Osteoblast (primary cell): ENCODE data around the gene ZNF711. TPM values are rescaled to one million over a fixed set of nuclear protein-coding genes. Genes with fewer than 3 reads are reported as not detected.

Source experiments
- DNase-seq: peaks from one replicate; pipeline ENCODE4 v3.0.0; 2011; ENCODE audit warnings: low spot score, mixed read lengths; ENCODE audit not compliant: insufficient read length; ENCODE audit errors: missing footprints
- H2AFZ ChIP-seq: 2 replicates; pipeline ENCODE4 v1.6.0; 2011; ENCODE audit warnings: mild to moderate bottlenecking, low read length
- H3K27ac ChIP-seq: 2 replicates; pipeline ENCODE4 v1.5.1; 2011; ENCODE audit warnings: mild to moderate bottlenecking, low read depth, low read length, moderate library complexity
- H3K27me3 ChIP-seq: 2 replicates; pipeline ENCODE4 v1.6.0; 2012; ENCODE audit warnings: mild to moderate bottlenecking, control low read depth, inconsistent platforms, low read length, moderate library complexity; ENCODE audit not compliant: insufficient read depth
- H3K36me3 ChIP-seq: 2 replicates; pipeline ENCODE4 v1.5.1; 2011; ENCODE audit warnings: mild to moderate bottlenecking, low read length, control low read depth, moderate library complexity; ENCODE audit not compliant: insufficient read depth
- H3K4me1 ChIP-seq: 2 replicates; pipeline ENCODE4 v1.5.1; 2011; ENCODE audit warnings: mild to moderate bottlenecking, low read length, control low read depth, moderate library complexity; ENCODE audit not compliant: insufficient read depth
- H3K4me2 ChIP-seq: 2 replicates; pipeline ENCODE4 v1.6.0; 2011; ENCODE audit warnings: mild to moderate bottlenecking, low read length; ENCODE audit not compliant: insufficient read depth
- H3K4me3 ChIP-seq: fragments of 200-600 bp; sonication (generic); 3 replicates; pipeline ENCODE4 v1.5.1; 2012; ENCODE audit warnings: mild to moderate bottlenecking, low read length, inconsistent platforms; ENCODE audit not compliant: insufficient read depth
- H3K79me2 ChIP-seq: 2 replicates; pipeline ENCODE4 v1.6.0; 2012; ENCODE audit warnings: mild to moderate bottlenecking, low read length, control low read depth, inconsistent platforms; ENCODE audit not compliant: insufficient read depth
- H3K9me3 ChIP-seq: 2 replicates; pipeline ENCODE4 v1.5.1; 2011; ENCODE audit warnings: low read depth, low read length, control low read depth
- H4K20me1 ChIP-seq: 2 replicates; pipeline ENCODE4 v1.6.0; 2012; ENCODE audit warnings: mild to moderate bottlenecking, low read length, control low read depth; ENCODE audit not compliant: insufficient read depth
- CTCF ChIP-seq: IDR thresholded peaks from 2 replicates; pipeline ENCODE4 v1.5.1; 2011; ENCODE audit warnings: mild to moderate bottlenecking, low read depth, low read length, moderate library complexity; ENCODE audit errors: extremely low read depth
- total RNA-seq: library from RNA; depleted of rRNA; stranded (reverse); fragments of >200 nt; gene quantifications from 2 replicates; pipeline ENCODE4 v1.2.3, GENCODE V29; 2012

Gene ZNF711
- total RNA-seq: 1.4 and 1.5 TPM in 2 replicates

DNA sequence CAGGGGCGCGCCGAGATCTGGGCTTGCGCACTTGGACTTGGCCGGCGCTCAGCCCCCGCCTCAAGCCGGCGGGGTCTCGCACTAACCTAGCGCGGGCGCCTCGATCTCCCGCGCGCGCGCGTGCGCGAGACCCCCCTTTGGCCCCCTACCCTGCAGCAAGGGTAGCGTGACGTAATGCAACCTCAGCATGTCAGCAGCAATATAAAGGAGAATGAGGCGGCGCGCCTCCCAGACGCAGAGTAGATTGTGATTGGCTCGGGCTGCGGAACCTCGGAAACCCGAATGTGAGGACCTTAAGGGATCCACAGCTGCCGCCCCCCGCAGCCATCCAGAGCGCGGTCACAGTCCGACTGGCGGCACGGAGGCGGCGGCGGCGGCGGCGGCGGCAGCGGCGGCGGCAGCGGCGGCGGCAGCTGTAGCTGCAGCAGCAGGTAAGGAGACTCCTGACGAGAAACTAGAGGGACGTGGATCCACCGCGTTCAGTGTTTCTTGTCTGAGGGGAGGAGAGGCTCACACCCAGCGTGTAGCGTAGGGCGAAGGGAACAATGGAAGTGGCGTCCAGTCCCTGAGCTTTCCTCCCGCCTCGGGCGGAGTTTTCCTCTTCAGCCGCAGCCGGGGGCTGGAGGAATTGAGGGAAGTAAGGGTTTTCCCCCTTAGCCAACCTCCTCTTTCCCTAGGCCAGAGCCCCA, at the start of gene ZNF711, which contains the start of gene SATL1:
Gene ZNF711, plus strand, starts transcription at position 231 of the 689 bp plus-strand sequence. CDS start 3,582 bp downstream, outside the sequence.
Gene SATL1, minus strand, starts transcription at position 19 of the 689 bp plus-strand sequence. CDS start 134,811 bp downstream, outside the sequence.
- no peaks in the 10 kb centered on the region for H3K27me3 ChIP-seq
- H3K4me3 ChIP-seq: peak within 1 kb of the TSS; percentile 66
- TF ChIP-seq CTCF: no peak
- no peaks in the 10 kb centered on the region for H4K20me1 ChIP-seq
- H3K36me3 ChIP-seq: no peaks in the 10 kb centered on the region
- no peak within 1 kb of the TSS for H3K27ac ChIP-seq
- H2AFZ ChIP-seq: peak within 1 kb of the TSS; percentile 87
- no peaks in the 10 kb centered on the region for H3K9me3 ChIP-seq
- DNase-seq: peak; percentile 82
- H3K4me1 ChIP-seq: no peaks in the 10 kb centered on the region
- peak within 1 kb of the TSS; percentile 66 for H3K4me2 ChIP-seq
- H3K79me2 ChIP-seq: no peaks in the 10 kb centered on the region

- Histone ChIP-seq H3K27ac (no peak overlapping the region), H3K27me3 (no peaks in the 10 kb centered on the region), H4K20me1 (no peaks in the 10 kb centered on the region), H3K36me3 (no peaks in the 10 kb centered on the region), H3K4me3 (no peak overlapping the region), H3K9me3 (no peaks in the 10 kb centered on the region), H3K4me2 (no peak overlapping the region), H3K79me2 (no peaks in the 10 kb centered on the region), H2AFZ (no peak overlapping the region), H3K4me1 (no peaks in the 10 kb centered on the region)
- no peak for DNase-seq
- TF ChIP-seq CTCF: no peak
Measured at GRCh38 chrX:85196319-85196718, 47.5 kb upstream of the ZNF711 start.

DNA sequence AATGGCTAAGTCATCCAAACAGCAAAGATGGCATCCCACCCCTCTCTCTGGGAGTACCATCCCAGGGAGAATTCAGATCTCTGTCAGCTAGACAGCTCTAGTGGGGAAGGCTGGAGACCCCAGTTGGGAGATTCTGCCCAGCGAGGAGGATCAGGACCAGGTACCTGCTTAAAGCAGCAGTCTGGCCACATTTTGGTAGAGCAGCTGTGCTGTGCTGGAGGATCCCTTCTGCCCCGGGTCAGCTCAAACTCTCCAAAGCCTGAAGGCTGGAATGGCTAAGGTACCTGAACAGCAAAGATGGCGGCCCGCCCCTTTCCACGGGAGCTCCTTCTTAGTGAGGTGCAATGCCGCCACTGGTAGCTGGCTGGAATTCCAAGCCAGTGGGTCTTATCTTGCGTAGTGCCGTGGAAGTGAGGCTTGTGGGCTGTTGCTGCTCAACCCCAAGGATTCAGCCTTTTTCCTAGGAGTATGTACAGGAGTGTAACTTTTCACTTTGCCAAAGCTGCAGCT, 40.3 kb upstream of the ZNF711 start:
- H3K27ac ChIP-seq: no peak overlapping the region
- H2AFZ ChIP-seq: no peak overlapping the region
- no peaks in the 10 kb centered on the region for H3K27me3 ChIP-seq
- TF ChIP-seq CTCF: no peak
- no peaks in the 10 kb centered on the region for H4K20me1 ChIP-seq
- H3K79me2 ChIP-seq: no peaks in the 10 kb centered on the region
- no peaks in the 10 kb centered on the region for H3K9me3 ChIP-seq
- H3K4me2 ChIP-seq: no peak overlapping the region
- H3K4me3 ChIP-seq: no peak overlapping the region
- no peaks in the 10 kb centered on the region for H3K36me3 ChIP-seq
- no peak for DNase-seq
- no peaks in the 10 kb centered on the region for H3K4me1 ChIP-seq

DNA sequence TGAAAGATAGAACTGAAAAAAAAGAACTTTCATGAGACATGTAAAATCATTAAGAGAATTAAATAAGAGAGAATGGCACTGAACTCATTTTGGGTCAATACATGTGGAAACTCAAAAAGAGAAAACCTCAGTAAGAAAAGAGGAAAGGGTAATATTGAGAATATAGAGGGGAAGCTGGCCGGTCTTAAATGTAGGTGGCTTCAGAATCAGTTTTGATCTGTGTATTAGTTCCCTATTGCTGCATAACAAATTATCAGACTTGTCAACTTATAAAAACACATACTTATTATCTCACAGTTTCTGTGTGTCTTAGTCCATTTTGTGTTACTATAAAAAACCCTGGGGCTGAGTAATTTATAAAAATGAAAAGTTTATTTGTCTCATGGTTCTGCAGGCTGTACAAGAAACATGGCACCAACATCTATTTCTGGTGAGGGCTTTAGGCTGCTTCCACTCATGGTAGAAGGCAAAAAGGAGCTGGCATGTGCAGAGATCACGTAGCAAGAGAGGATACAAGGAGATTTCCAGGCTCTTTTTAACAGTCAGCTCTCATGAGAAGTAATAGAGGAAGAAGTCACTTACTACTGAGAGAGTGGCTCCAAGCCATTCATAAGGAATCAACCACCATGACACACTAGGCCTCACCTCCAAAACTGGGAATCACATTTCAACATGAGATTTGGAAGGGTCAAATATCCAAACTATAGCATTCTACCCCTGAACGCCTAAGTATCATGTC, 29.8 kb upstream of the ZNF711 start:
- peak; percentile 14 for DNase-seq
- H2AFZ ChIP-seq: no peak overlapping the region
- no peaks in the 10 kb centered on the region for H3K36me3 ChIP-seq
- H3K27me3 ChIP-seq: no peaks in the 10 kb centered on the region
- no peaks in the 10 kb centered on the region for H3K4me1 ChIP-seq
- no peak overlapping the region for H3K27ac ChIP-seq
- H3K4me2 ChIP-seq: no peak overlapping the region
- no peak for TF ChIP-seq CTCF
- no peak overlapping the region for H3K4me3 ChIP-seq
- no peaks in the 10 kb centered on the region for H3K9me3 ChIP-seq
- H3K79me2 ChIP-seq: no peaks in the 10 kb centered on the region
- no peaks in the 10 kb centered on the region for H4K20me1 ChIP-seq
